Measurements from ENCODE around the gene PSEN2. TPM values are rescaled to one million over a fixed set of nuclear protein-coding genes. Genes with fewer than 3 reads are reported as not detected.

The PSEN2 gene
- total and polyA plus RNA-seq, 10 of the 15 experiments (the other 5 are each of a cell fraction or from before 2014, with no cell fraction given), result 0.90 to 13.3 (median 7.0) TPM

DNA sequence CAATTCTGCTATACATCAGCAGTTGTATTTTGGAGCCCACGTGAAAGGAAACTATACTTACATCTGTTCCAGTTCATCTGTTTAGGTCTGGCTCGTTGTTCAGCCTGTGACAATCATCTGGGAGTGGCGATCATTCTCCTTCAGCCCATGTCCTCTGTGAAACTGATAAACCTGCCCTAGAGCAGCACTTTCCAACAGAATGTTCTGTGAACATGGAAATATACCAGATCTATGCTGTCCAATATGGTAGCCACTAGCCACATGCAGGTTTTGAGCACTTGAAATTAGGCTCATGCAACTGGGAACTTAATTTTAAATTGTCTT is 45.2 kb downstream of the PSEN2 start:
- ChIA-PET SMC1A (ENCODE audit: uncharacterized antibody, unreplicated experiment) (interaction anchor here (0.7 to 1.0 kb wide), 3 partner anchors 22 to 33 kb away, joined by 3 to 4 read pairs (median 4); no protein-coding TSS in a partner anchor), POLR2A (no interaction called here), CTCF (no interaction called here), RAD21 (ENCODE audit: unreplicated experiment) (interaction anchor here (1.0 to 1.7 kb wide), 2 partner anchors 16 to 31 kb away, joined by 3 read pairs; no protein-coding TSS in a partner anchor)
- H3K4me3 ChIP-seq, result no peak overlapping the region
- H3K9me3 ChIP-seq (replicated peaks; ENCODE audit: control insufficient read depth, insufficient read depth, low read length), result no peaks in the 10 kb centered on the region
- ATAC-seq (peak; percentile 49), DNase-seq (ENCODE audit: low read depth, low spot score) (no peak), FAIRE-seq (peak; percentile 7)
- no peaks in the 10 kb centered on the region for H3K27me3 ChIP-seq (replicated peaks in 1 of 2; ENCODE audit: control insufficient read depth in 2 of 2, insufficient read depth in 2 of 2, low read length in 1 of 2)
- no peak overlapping the region for H3K27ac ChIP-seq (ENCODE audit: control insufficient read depth, insufficient read depth)
- TF ChIP-seq, protein P1, sequence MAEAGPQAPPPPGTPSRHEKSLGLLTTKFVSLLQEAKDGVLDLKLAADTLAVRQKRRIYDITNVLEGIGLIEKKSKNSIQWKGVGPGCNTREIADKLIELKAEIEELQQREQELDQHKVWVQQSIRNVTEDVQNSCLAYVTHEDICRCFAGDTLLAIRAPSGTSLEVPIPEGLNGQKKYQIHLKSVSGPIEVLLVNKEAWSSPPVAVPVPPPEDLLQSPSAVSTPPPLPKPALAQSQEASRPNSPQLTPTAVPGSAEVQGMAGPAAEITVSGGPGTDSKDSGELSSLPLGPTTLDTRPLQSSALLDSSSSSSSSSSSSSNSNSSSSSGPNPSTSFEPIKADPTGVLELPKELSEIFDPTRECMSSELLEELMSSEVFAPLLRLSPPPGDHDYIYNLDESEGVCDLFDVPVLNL (IDR thresholded peaks at IDR 0.05; ENCODE audit: low read depth, low read length), result no peak
- TF ChIP-seq FOXK2 (IDR thresholded peaks at IDR 0.05) (no peak), MEF2A (IDR thresholded peaks at IDR 0.05; ENCODE audit: insufficient read depth, low read depth, low read length) (no peak), NRF1 (conservative IDR thresholded peaks at IDR 0.05; ENCODE audit: low read depth, low read length) (no peak), HDAC2 (IDR thresholded peaks at IDR 0.05) (no peak), MXI1 (IDR thresholded peaks at IDR 0.05; ENCODE audit: low read depth, low read length) (no peak), GABPA (IDR thresholded peaks at IDR 0.05; ENCODE audit: low read depth) (no peak), SMC3 (IDR thresholded peaks at IDR 0.05; ENCODE audit: borderline replicate concordance, low read length) (no peak), SIX5 (IDR thresholded peaks at IDR 0.05; ENCODE audit: low read depth, low read length, severe bottlenecking) (no peak), ZNF384 (IDR thresholded peaks at IDR 0.05; ENCODE audit: borderline replicate concordance, low read depth, low read length) (no peak), POLR2A (IDR thresholded peaks at IDR 0.05; ENCODE audit: low read depth, low read length) (no peak), HDAC6 (IDR thresholded peaks at IDR 0.05; ENCODE audit: unreplicated experiment) (no peak), STAT1 (conservative IDR thresholded peaks at IDR 0.05) (no peak), NR2F1 (conservative IDR thresholded peaks at IDR 0.05) (no peak), EED (IDR thresholded peaks at IDR 0.05; ENCODE audit: low read depth) (no peak), SP1 (IDR thresholded peaks at IDR 0.05; ENCODE audit: low read depth, low read length) (no peak)
- TF ChIP-seq, protein P2, sequence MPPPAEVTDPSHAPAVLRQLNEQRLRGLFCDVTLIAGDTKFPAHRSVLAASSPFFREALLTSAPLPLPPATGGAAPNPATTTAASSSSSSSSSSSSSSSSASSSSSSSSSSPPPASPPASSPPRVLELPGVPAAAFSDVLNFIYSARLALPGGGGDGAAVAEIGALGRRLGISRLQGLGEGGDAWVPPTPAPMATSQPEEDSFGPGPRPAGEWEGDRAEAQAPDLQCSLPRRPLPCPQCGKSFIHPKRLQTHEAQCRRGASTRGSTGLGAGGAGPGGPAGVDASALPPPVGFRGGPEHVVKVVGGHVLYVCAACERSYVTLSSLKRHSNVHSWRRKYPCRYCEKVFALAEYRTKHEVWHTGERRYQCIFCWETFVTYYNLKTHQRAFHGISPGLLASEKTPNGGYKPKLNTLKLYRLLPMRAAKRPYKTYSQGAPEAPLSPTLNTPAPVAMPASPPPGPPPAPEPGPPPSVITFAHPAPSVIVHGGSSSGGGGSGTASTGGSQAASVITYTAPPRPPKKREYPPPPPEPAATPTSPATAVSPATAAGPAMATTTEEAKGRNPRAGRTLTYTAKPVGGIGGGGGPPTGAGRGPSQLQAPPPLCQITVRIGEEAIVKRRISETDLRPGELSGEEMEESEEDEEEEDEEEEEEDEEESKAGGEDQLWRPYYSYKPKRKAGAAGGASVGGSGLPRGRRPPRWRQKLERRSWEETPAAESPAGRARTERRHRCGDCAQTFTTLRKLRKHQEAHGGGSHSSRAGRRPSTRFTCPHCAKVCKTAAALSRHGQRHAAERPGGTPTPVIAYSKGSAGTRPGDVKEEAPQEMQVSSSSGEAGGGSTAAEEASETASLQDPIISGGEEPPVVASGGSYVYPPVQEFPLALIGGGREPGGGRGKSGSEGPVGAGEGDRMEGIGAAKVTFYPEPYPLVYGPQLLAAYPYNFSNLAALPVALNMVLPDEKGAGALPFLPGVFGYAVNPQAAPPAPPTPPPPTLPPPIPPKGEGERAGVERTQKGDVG (CRISPR knock-in tag; IDR thresholded peaks at IDR 0.05), result no peak
- TF ChIP-seq, protein P3, sequence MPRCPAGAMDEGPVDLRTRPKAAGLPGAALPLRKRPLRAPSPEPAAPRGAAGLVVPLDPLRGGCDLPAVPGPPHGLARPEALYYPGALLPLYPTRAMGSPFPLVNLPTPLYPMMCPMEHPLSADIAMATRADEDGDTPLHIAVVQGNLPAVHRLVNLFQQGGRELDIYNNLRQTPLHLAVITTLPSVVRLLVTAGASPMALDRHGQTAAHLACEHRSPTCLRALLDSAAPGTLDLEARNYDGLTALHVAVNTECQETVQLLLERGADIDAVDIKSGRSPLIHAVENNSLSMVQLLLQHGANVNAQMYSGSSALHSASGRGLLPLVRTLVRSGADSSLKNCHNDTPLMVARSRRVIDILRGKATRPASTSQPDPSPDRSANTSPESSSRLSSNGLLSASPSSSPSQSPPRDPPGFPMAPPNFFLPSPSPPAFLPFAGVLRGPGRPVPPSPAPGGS (IDR thresholded peaks at IDR 0.05; ENCODE audit: borderline replicate concordance, insufficient read depth, low read depth, low read length, poor library complexity, severe bottlenecking), result no peak
- BruUV-seq (replicated peaks), result no TSS peak
- no peak overlapping the region for H3K4me2 ChIP-seq (ENCODE audit: control insufficient read depth, insufficient read depth)
- in situ Hi-C loops (cut with MboI), result loop anchor here (10.0 kb wide), 1 partner anchor 519 kb away; no protein-coding TSS in a partner anchor
- H3K79me2 ChIP-seq (ENCODE audit: control insufficient read depth, insufficient read depth, low read length), result no peaks in the 10 kb centered on the region
- no peaks in the 10 kb centered on the region for H4K20me1 ChIP-seq (ENCODE audit: control insufficient read depth, insufficient read depth)
- no peak overlapping the region for H3K9ac ChIP-seq (ENCODE audit: control insufficient read depth, insufficient read depth, low read length)
- intact Hi-C loops (cut with micrococcal nuclease; ENCODE audit: unreplicated experiment), result loop anchor here (5.0 kb wide), 1 partner anchor 117 kb away; no protein-coding TSS in a partner anchor
- H3K4me1 ChIP-seq (ENCODE audit: control insufficient read depth, insufficient read depth, low read length), result peaks cover 10% of the 10 kb centered on the region
- 0% methylated on average over 3 of the region's 3 CpGs for WGBS (ENCODE audit: insufficient coverage, insufficient replicate concordance, low lambda C conversion rate, missing lambda C conversion rate)
- no peak overlapping the region; the same call in 1 of the 2 replicates for H2AFZ ChIP-seq (ENCODE audit: control insufficient read depth, low read depth, low read length)
- no peaks in the 10 kb centered on the region for H3K36me3 ChIP-seq (ENCODE audit: control insufficient read depth in 2 of 2, insufficient read depth in 2 of 2, low read length in 1 of 2)

All from GM12878 (cell line).